ENCODE results near the gene FGB. TPM values are rescaled to one million over a fixed set of nuclear protein-coding genes. Genes with fewer than 3 reads are reported as not detected.

FGB gene
- total and polyA plus RNA-seq, 2 donors (not counting 1 experiment from before 2014, with no cell fraction given) = not detected

DNA sequence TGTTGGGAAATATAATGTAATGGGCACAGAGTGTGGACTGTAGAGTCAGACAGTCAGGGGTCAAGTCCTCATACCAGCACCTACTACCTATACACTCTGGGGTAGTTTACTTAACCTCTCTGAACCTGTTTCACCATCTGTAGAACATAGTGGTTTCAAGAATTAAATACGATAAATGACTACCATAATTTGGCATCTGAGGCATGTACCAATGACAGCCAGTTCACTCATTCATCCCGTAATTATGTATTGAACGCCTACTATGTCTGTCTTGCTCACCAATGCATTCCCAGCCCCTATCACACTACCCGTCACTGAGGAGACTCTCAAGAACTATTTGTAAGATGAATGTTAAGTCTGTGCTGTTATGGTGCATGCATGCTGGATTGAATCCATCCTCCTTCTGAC lies 2.0 kb upstream of the FGB start:
- no peaks in the 10 kb centered on the region for H4K20me1 ChIP-seq (ENCODE audit: control insufficient read depth, insufficient read depth, low read length, poor library complexity, severe bottlenecking)
- H3K36me3 ChIP-seq (replicated peaks in 1 of 2; ENCODE audit: control extremely low read depth in 1 of 2, control insufficient read depth in 1 of 2, extremely low read depth in 1 of 2, insufficient read depth in 2 of 2, low read length in 1 of 2) = no peaks in the 10 kb centered on the region
- Mint-ChIP-seq H3K9me3 (ENCODE audit: insufficient read depth) (no peaks in the 10 kb centered on the region), H3K27ac (no peak overlapping the region), H3K27me3 (peaks cover 3% of the 10 kb centered on the region), H3K4me3 (no peak overlapping the region), H3K4me1 (no peaks in the 10 kb centered on the region)
- POLR2A ChIA-PET = no interaction called here
- peaks cover 0 to 2% (median 0%) of the 10 kb centered on the region in 4 experiments for H3K27me3 ChIP-seq (replicated peaks in 1 of 4; ENCODE audit: control extremely low read depth in 1 of 4, control insufficient read depth in 3 of 4, insufficient read depth in 4 of 4, low read length in 3 of 4)
- H3K4me1 ChIP-seq (ENCODE audit: control insufficient read depth in 2 of 2, insufficient read depth in 2 of 2, low read length in 2 of 2) = no peaks in the 10 kb centered on the region
- CTCF ChIA-PET = interaction anchor here (15.7 kb wide), 1 partner anchor 60 kb away, joined by 357 read pairs; no protein-coding TSS in a partner anchor
- intact Hi-C loops (cut with micrococcal nuclease) = no loop called here
- H3K9ac ChIP-seq (ENCODE audit: low read length) = no peak overlapping the region
- H3K4me3 ChIP-seq (ENCODE audit: control extremely low read depth in 1 of 5, extremely low read depth in 1 of 5, insufficient read depth in 1 of 5, low read depth in 2 of 5, low read length in 4 of 5) = no peak overlapping the region
- DNase-seq (no peak), ATAC-seq (ENCODE audit: low read depth) (no peak)
- H3K27ac ChIP-seq (ENCODE audit: low read length in 2 of 2) = no peak overlapping the region
- H3K79me2 ChIP-seq (ENCODE audit: control insufficient read depth, insufficient read depth, low read length) = no peaks in the 10 kb centered on the region
- no peaks in the 10 kb centered on the region for H3K9me3 ChIP-seq (ENCODE audit: control extremely low read depth in 1 of 3, control insufficient read depth in 2 of 3, insufficient read depth in 1 of 3, low read length in 2 of 3)
- H2AFZ ChIP-seq (ENCODE audit: insufficient read depth, low read depth, low read length, poor library complexity, severe bottlenecking) = no peak overlapping the region
- no peak overlapping the region for H3K4me2 ChIP-seq (replicated peaks; ENCODE audit: low read depth, low read length, poor library complexity, severe bottlenecking)
- TF ChIP-seq, protein P1, sequence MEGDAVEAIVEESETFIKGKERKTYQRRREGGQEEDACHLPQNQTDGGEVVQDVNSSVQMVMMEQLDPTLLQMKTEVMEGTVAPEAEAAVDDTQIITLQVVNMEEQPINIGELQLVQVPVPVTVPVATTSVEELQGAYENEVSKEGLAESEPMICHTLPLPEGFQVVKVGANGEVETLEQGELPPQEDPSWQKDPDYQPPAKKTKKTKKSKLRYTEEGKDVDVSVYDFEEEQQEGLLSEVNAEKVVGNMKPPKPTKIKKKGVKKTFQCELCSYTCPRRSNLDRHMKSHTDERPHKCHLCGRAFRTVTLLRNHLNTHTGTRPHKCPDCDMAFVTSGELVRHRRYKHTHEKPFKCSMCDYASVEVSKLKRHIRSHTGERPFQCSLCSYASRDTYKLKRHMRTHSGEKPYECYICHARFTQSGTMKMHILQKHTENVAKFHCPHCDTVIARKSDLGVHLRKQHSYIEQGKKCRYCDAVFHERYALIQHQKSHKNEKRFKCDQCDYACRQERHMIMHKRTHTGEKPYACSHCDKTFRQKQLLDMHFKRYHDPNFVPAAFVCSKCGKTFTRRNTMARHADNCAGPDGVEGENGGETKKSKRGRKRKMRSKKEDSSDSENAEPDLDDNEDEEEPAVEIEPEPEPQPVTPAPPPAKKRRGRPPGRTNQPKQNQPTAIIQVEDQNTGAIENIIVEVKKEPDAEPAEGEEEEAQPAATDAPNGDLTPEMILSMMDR (IDR thresholded peaks at IDR 0.05) = no peak
- TF ChIP-seq EZH2 (IDR thresholded peaks at IDR 0.05; ENCODE audit: borderline replicate concordance, insufficient read depth, low read depth, low read length, poor library complexity, severe bottlenecking) = no peak
- WGBS (ENCODE audit: insufficient coverage) = 92% methylated on average over 2 of the region's 4 CpGs

DNA sequence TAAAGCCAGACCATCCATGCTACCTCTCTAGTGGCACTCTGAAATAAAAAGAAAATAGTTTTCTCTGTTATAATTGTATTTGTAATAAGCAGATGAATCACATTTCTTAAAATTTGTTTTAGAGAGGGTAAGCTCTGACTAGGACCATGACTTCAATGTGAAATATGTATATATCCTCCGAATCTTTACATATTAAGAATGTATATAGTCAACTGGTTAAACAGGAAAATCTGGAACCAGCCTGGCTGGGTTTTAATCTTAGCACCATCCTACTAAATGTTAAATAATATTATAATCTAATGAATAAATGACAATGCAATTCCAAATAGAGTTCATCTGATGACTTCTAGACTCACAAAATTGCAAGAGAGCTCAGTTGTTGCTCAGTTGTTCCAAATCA lies 1.5 kb downstream of the FGB start:
- Histone ChIP-seq H3K4me1 (ENCODE audit: control insufficient read depth in 2 of 2, insufficient read depth in 2 of 2, low read length in 2 of 2) (no peaks in the 10 kb centered on the region), H3K4me3 (ENCODE audit: control extremely low read depth in 1 of 5, extremely low read depth in 1 of 5, insufficient read depth in 1 of 5, low read depth in 2 of 5, low read length in 4 of 5) (no peak overlapping the region), H3K79me2 (ENCODE audit: control insufficient read depth, insufficient read depth, low read length) (no peaks in the 10 kb centered on the region), H2AFZ (ENCODE audit: insufficient read depth, low read depth, low read length, poor library complexity, severe bottlenecking) (no peak overlapping the region), H3K9ac (ENCODE audit: low read length) (no peak overlapping the region), H3K27me3 (replicated peaks in 1 of 4; ENCODE audit: control extremely low read depth in 1 of 4, control insufficient read depth in 3 of 4, insufficient read depth in 4 of 4, low read length in 3 of 4) (peaks cover 0 to 2% (median 0%) of the 10 kb centered on the region in 4 experiments), H4K20me1 (ENCODE audit: control insufficient read depth, insufficient read depth, low read length, poor library complexity, severe bottlenecking) (no peaks in the 10 kb centered on the region), H3K36me3 (replicated peaks in 1 of 2; ENCODE audit: control extremely low read depth in 1 of 2, control insufficient read depth in 1 of 2, extremely low read depth in 1 of 2, insufficient read depth in 2 of 2, low read length in 1 of 2) (no peaks in the 10 kb centered on the region), H3K9me3 (ENCODE audit: control extremely low read depth in 1 of 3, control insufficient read depth in 2 of 3, insufficient read depth in 1 of 3, low read length in 2 of 3) (no peaks in the 10 kb centered on the region), H3K4me2 (replicated peaks; ENCODE audit: low read depth, low read length, poor library complexity, severe bottlenecking) (no peak overlapping the region), H3K27ac (ENCODE audit: low read length in 2 of 2) (no peak overlapping the region)
- TF ChIP-seq, protein P1 (IDR thresholded peaks at IDR 0.05) = no peak
- TF ChIP-seq EZH2 (IDR thresholded peaks at IDR 0.05; ENCODE audit: borderline replicate concordance, insufficient read depth, low read depth, low read length, poor library complexity, severe bottlenecking) = no peak
- intact Hi-C loops (cut with micrococcal nuclease) = no loop called here
- WGBS (ENCODE audit: insufficient coverage) = no CpG with 5 or more reads among the region's 1 CpG
- ChIA-PET POLR2A (no interaction called here), CTCF (interaction anchor here (1.4 kb wide), 1 partner anchor 54 kb away, joined by 4 read pairs; no protein-coding TSS in a partner anchor)
- Mint-ChIP-seq H3K27ac (no peak overlapping the region), H3K4me1 (no peaks in the 10 kb centered on the region), H3K9me3 (ENCODE audit: insufficient read depth) (no peaks in the 10 kb centered on the region), H3K4me3 (no peak overlapping the region), H3K27me3 (peaks cover 9% of the 10 kb centered on the region)
- no peak for DNase-seq
- ATAC-seq (ENCODE audit: low read depth) = no peak
